NCI-H524 (cell line): ENCODE data around the gene HSDL2.
"Not testable (repeated sequence)": the region's sequence is repeated elsewhere in the genome, so short reads cannot be mapped to it uniquely, and the experiment has no call there.

ENCODE experiments used
- DNase-seq, 2 experiments: peaks; one replicate each; lab custom pipeline; 2025; lab: John Stamatoyannopoulos, UW

HSDL2 gene

DNA sequence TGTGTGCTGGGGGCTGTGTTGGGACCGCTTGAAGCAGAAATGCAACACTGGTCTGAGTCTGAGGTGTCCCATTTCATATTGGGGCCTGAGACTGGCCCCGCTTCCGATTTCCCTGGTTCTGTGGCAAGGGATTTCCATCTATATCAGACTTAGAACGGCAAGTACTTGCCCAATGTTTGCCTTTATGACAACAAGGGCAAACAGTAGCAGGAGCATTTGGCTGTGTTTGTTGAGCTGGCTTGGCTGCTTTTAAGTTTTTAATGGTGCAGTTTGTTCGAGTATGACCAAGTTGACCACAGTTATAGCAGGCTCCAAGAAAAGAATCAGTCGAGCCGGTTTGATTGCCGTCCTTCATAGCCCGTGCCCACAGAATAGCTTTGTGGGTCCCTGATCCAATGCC, 17.0 kb downstream of the HSDL2 start:
- no peak for DNase-seq

DNA sequence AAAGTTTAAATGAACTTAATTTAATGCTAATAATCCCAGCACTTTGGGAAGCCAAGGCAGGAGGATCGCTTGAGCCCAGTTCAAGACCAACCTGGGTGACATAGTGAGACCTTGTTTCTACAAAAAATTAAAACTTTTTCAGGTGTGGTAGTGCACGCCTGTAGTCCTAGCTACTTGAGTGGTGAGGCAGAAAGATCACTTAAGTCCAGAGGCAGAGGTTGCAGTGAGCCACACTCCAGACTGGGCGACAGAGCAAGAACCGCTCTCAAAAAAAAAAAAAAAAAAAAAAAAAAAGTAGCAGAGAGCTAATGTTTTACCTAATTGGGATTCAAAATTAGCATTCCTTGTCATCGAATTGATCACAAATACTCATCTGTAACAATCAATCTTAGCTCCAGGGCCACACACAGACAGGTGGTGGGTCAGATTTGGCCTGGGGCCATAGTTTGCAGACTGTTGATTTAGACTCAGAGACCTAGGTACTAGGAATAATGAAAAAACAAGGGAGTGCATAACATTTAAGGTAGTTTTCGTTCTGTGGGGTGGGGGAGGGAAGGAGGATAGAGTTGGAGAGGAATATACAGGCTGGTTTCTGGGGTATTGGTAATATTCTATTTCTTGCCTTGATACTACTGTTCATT, 21.4 kb downstream of the HSDL2 start:
- DNase-seq: no peak

DNA sequence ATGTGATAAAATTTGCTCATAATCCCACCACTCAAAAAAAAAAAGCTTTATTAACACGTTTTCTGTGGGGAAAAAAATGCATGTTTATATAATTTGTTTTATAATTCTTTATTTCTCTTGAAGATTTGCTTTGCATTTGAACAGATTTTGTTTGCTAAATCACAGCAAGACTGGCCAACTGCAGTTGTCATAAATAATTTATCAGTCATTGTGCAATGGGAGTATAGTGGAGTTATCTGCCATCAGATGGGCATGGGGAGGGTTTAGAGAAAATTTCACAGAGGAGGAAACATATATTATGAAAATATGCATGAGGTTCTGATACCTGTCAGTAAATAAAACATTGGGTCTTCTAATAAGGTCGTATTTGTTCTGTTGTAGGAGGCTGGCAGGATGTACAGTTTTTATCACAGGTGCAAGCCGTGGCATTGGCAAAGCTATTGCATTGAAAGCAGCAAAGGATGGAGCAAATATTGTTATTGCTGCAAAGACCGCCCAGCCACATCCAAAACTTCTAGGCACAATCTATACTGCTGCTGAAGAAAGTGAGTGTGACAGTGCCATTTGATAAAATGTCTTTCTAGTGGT, 23.8 kb downstream of the HSDL2 start:
- no peak for DNase-seq

DNA sequence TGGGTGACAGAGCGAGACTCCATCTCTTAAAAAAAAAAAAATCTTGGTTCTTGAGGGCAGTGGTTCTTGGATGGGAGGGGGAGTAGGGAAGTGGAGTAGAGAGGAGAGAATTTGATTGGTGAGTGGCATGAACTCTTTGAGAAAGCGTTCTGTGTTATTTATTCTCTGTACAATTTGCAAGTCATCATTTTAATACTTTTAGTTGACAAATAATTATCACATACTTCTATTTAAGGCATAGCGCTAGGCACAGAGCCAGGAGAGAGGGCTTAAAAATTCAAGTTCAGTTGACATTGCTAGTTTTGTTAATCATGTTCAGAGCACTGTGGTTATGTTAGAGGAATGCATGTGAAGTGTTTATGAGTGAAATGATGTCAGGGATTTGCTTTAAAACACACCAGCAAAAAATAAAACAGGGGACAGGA, 24.6 kb downstream of the HSDL2 start:
- DNase-seq: no peak

DNA sequence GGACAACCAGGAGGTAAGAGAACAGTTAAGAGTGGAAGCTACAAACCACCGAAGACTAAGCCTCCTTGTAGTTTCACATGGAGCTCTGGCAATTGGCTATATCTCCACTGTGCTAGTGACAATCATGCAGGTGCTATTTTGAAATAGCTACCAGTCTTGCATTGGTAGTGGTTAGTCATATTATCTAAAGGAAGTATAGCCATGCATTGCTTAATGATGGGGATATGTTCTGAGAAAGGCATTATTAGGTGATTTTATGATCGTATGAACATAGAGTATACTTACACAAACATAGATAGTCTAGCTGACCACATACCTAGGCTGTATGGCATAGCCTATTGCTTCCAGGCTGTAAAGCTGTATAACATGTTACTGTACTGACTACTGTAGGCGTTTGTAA, 28.4 kb downstream of the HSDL2 start:
- DNase-seq: no peak

DNA sequence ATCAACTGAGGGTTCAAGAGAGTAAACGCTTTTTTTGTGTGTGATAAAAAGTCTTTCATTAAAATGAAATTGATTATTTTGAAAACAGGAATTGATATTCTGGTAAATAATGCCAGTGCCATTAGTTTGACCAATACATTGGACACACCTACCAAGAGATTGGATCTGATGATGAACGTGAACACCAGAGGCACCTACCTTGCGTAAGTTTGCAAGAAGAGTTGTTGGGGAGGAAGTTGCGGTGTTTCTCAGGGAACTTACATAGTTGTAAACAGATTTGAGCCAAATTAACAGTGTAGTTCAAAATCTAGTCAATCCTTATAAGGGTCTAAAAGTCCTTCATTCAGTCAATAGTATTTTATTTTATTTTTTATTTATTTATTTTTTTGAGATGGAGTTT, 28.9 kb downstream of the HSDL2 start:
- DNase-seq: no peak

DNA sequence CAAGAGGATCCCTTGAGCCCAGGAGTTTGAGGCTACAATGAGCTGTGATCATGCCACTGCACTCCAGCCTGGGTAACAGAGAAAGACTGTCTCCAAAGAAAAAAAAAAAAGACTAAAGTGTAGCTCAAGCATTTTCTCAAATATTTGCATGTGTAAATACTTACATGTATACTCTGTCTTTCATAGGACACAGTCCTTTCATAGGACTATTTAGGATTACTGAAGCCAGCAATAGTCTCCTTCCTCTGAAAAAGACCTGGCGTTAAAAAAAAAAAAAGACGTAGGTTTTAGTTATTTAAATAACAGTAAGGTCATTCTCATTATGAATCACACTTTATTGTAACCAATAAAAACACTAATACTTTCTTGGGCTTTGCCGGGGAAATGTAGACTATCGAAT, 29.9 kb downstream of the HSDL2 start:
- DNase-seq: no peak

DNA sequence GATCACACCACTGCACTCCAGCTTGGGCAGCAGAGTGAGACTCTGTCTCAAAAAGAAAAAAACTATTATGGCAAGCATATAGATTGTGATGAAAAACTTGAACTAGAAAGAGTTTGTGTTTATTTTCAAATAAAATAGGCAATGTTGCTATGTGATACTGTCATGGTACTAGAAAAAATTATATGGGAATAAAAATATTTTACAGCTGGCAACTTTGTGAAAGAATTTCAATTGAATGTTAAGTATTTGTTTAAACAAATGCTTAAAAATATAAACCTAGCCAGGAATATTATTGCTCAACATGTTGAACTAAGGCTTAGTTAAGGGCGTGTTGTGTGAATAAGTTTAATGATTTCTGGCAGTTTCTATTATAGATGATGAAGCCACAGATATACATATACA, 31.7 kb downstream of the HSDL2 start:
- no peak for DNase-seq

DNA sequence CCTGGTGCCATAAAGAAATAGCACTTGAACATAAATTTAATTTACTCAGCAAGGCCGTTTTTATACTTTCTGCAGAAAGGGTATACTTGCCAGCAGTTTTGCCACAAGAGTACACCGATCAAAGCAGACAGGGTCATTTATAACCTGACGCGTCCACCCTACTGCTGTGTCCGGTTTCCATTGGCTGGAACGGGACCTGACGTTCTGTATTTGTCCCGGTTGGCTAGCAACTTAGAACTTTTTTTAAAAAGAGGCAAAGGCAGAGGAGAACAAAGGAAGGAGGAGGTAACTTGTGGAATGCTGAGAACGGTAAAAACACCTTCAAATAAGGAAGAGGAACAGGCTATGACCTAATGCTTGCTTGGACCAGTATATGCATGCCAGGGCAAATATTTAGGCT, 33.8 kb downstream of the HSDL2 start:
- DNase-seq: not testable (repeated sequence)

DNA sequence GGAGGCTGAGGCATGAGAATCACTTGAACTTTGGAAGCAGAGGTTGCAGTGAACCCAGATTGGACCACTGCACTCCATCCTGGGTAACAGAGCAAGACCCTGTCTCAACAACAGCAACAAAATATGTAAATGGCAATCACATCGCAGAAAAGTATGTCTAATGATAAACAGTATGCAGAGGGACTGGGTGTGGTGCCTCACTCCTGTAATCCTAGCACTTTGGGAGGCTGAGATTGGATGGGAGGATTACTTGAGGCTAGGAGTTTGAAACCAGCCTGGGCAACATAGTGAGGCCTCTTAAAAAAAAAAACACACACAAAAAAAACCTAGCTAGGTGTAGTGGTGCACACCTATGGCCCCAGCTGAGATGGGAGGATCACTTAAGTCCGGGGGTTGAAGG, 40.3 kb downstream of the HSDL2 start:
- DNase-seq: no peak

DNA sequence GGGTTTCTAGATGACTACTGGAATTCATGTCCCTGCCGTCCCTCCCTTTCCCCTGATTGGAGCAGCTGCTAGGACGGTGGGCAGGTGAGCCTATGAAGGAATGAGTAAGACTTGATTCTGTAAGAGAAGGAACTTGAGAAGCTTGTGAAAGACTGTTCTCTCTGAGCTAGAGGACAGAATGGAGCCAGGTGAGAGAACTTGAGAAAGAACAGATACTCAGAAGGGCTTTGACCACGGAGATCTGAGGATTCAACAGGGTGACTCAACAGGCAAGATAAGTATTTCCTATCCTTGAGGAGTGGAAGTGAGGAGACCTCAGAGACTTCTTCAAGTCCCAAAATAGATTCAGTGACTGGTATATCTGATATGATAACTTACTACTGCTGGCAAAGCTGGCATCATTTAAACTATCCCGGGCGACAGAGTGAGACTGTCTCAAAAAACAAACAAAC, 41.9 kb downstream of the HSDL2 start:
- DNase-seq: no peak

DNA sequence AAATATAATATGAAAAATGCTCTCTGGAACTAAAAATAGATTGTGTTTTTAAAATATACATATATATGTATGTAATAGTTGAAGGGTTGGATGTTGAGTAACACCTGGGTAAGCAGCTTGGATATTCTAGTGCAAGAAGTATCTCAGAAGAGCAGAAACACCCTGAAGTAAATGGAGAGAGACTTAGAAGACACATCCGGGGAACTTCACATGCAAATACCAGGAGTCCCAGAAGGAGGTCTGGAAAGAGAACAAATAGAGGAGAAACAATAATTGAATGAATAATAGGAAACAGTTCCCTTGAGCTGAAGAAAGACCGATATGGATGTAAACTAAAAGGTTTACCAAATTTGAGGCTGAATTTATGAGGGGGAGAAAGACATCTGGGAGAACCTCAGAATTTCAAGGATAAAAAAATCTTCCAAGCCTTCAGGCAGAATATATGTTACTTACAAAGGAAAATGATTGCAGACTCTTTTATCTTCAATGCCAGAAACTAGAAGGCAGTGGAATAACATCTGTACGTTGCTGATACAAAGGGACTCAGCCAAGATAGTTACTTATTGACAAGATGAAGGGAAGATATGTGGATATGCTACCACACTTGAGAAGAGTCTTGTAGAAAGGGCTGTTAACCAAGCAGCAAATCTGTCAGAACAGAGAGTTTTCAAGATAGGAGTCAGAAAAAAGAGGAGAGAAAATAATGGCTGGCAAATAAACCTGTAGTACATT, 42.7 kb downstream of the HSDL2 start:
- no peak for DNase-seq

DNA sequence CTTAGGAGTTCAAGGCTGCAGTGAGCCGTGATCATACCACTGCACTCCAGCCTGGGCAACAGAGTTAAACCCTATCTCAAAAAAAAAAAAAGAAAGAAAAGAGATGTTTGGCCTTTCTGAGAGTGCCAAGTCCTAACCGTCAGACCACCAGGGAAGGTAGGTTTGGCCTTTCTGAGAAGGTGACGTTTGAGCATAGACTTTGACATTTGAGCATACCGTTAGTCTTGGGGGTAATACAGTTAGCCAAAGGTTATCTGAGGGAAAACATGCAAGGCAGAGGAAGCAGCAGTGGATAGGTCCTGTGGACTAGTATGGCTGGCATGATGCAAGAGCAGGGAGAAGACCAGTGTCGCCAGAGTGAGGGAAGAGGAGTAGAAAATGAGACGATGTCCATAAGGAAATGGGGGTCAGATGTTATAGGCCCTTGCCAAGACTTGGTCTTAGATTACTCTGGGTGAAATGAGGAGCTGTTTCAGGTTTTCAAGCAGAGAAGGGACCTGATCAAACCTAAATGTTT, 50.2 kb downstream of the HSDL2 start:
- no peak for DNase-seq

DNA sequence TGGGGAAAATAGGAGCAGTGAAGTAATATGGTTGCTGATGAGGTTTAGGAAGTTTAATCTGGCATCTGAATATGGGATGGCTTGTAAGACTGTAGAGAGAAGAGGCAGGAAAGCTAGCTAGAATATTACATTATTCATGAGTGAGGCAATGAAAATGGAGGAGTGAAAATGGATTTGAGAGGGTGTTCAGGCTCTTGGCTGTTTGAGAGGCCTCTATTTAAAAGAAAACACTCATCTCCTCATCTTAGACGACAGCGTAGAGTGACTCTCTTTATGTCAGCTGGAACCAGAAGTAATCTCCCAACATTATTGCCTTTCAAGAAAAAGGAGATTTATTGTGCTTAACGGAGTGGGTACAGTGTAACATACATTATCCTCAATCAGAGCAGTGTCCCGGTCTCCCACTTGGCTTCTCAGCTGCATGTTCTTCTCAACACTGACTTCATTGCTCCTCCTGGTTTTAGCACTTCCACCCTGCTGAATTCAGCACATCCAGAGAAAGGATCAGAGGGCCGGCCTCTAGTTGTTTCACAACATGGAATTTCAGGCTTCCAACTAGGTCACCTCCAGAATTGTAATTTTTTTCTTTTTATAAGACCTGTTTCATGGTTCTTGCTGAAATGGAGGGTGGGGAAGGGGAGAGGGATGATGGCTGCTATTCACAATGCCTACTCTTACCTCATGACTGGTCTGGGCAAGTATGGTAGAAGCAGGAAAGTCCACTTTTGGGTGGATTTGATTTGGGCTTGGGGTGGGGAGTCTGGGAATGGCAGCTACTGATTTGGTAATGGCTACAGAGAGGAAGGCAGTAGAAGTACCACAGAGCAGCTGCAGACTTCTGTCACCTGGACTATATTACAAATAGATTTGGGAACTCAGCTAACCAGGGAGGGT, 53.8 kb downstream of the HSDL2 start:
- no peak for DNase-seq

DNA sequence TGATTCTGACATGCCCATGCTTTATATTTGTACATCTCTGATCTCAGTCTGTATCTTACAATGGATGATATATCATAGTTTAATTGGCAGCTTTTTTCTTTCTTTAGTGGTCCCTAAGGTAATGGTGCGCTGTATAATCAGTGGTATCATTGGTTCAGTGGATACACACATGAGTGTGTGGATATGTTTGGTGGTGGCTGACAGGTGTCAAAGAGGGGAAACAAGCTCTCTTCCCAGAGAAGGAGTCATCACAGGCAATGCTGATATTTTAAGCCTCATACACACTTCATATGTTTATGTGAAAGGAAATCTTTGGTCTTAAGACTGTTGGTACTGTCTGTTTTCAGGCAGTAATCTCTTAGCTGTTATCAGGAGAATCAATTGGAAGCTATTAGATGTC, 54.6 kb downstream of the HSDL2 start:
- no peak for DNase-seq

DNA sequence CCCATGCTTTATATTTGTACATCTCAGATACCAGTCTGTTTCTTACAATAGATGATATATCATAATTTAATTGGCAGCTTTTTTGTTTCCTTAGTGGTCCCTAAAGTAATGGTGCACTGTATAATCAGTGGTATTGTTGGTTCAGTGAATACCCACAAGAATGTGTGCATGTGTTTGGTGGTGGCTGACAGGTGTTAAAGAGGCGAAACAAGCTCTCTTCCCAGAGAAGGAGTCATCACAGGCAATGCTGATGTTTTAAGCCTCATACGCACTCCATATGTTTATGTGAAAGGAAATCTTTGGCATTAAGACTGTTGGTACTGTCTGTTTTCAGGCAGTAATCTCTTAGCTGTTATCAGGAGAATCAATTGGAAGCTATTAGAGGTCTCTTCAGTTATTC, 57.5 kb downstream of the HSDL2 start:
- peak; percentile 76 to 93 for DNase-seq

DNA sequence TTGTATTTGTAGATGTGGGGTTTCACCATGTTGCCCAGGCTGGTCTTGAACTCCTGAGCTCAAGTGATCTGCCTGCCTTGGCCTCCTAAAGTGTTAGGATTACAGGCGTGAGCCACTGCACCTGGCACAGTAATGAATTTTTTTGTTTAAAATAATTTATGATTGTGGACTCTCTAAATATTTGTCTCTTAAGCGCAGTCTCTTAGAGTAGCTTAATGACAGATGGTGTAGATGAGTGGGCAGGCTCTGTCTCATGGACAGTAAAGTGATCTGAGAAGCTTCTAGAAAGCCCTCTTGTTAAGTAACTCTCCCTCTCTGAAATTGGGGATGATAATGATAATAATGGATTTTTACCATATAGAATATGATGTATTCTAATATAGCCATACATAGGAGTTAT, 59.3 kb downstream of the HSDL2 start:
- peak; percentile 81 to 96 for DNase-seq

DNA sequence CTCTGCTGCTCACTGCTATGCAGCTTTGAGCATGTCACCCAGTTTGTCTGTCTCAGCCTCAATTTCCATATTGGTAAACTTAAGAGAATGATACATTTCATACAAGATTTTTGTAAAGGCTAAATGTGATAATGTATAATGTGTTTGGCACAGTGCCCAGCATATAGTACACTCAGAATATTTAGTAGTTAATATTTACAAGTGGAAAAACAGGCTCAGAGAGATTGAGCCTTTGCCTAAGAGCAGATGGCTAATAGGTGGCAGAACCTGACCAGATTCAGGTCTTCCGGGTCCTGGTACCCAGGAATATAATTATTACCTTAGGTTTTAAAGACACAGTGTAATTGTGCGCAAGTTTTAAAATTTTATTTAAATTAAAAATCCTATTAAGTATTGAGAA, 59.9 kb downstream of the HSDL2 start:
- DNase-seq: peak; percentile 33 to 75

DNA sequence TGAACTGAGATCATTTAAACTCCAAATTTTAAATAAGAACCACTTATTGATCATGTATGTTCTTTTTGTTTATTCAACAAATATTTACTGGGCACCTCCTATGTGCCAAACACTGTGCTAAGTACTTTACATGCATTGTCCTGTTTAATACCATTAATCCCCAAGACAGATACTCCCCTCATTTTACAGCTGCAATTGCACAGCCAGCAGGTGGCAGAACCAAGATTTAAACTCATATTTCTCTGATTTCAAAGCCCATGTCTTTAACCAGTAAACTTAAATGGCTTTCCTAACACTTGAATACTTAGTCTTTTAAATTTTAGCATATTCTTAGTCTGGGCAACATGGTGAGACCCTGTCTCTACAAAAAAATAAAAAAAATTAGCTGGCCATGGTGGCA, 63.3 kb downstream of the HSDL2 start:
- peak; percentile 11 to 22 for DNase-seq

DNA sequence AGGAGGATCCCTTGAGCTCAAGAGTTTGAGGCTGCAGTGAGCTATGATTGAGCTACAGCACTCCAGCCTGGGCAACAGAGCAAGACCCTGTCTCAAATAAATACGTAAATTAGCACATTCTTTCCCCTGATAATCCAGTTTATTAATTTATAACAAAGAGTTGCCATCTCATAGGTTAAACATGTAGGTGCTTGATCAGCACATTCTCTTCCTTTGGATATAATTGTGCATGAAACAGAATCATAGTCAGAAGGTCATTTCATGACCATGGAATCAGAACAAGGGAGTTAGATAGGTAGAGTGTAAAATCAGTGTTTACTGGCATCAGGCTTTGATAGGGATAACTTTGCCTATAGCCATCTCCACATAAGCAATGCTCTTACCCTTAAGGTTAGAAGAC, 63.7 kb downstream of the HSDL2 start:
- no peak for DNase-seq

DNA sequence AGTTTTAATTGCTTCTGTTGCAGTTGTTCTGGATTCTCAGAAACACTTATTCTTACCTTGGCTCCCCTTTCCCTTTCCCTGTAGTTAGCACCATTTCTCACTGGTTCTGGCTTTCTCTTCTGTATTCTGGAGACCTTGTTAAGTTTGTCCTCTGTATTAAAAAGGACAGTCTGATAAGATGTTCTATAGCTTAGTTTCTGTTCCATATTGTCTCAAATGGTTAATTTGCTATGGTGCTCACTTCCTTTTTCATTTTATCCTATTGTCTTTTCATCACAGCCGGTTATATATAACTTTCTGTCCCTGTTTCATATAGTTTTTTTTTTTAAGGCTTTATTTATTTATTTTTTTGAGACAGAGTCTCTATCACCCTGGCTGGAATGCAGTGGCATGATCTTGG, 65.3 kb downstream of the HSDL2 start:
- DNase-seq: no peak

DNA sequence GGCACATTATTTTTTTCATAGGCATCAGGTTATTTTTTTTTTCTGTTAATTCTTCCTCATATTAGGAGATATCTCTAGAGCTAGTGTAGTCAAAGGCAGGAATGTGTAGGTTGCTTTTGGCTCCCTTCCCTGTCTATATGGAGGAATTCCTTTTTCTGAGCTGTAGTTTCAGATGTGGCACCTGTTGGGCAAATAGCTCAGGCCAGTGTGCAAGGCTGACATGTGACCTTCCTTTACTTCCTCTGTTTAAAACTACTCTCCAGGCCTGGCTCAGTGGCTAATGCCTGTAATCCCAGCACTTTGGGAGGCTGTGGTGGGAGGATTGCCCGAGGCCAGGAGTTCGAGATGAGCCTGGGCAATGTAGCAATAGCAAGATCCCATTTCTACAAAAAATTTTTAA, 66.2 kb downstream of the HSDL2 start:
- no peak for DNase-seq
